ENCODE data around the gene TRIM17. TPM values are rescaled to one million over a fixed set of nuclear protein-coding genes. Genes with fewer than 3 reads are reported as not detected.

The TRIM17 gene, protein sequence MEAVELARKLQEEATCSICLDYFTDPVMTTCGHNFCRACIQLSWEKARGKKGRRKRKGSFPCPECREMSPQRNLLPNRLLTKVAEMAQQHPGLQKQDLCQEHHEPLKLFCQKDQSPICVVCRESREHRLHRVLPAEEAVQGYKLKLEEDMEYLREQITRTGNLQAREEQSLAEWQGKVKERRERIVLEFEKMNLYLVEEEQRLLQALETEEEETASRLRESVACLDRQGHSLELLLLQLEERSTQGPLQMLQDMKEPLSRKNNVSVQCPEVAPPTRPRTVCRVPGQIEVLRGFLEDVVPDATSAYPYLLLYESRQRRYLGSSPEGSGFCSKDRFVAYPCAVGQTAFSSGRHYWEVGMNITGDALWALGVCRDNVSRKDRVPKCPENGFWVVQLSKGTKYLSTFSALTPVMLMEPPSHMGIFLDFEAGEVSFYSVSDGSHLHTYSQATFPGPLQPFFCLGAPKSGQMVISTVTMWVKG
- total RNA-seq: 1 to 10 TPM in 1 of 2 donors, under 1 TPM in 1; 0.38 to 1.9 TPM
- long read RNA-seq, donor 1, partial matches to known transcripts: 0 of 1 reads
- long read RNA-seq, donor 1, other reads (novel, unspliced or antisense): 1 of 1 reads
- long read RNA-seq, donor 2: 0 reads

DNA sequence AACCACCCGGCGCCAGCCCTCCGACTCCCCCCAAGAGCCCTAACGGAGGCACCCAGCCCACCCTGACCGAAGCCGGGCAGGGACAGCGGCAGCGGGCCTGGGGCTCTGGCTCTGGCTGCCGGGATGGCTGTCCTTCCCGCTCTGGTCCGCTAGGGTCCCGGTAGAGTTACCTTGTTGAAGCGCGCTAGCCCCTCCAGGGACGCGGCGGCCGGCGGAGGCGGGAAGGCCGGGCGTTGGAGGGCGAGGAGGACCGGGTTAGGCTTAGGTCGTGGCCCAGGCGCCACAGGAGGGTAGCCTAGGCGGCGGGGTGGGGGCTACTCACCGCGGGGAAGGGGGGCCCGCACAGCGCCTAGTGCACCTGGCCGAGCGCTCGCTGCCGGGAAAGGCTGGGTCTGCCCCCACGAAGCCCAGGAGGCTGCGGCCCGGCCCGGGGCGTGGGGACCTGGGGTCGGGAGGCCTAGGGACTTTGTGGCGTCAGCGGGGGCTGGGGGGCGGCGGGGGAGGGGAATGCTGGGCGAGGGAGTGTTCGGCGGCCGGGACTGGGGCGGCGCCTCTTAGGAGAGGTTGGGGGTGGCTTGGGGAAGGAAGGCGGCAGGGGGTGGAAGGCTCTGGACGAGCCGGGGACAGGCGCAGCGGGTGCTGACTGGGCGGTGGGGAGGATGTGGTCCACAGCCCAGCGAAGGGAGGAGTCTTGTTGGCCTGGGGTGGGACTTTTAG lies at the start of gene TRIM17:
TRIM17 (minus strand) TSS at position 645 of the 717 bp plus-strand sequence. CDS start 1,789 bp downstream, outside the sequence.
- peak; percentile 79 for DNase-seq (ENCODE audit: low spot score)
- intact Hi-C loops (cut with DNase I): loop anchor here in 1 of 2 donors (5.0 kb wide), 1 partner anchor 1126 kb away; no protein-coding TSS in a partner anchor

DNA sequence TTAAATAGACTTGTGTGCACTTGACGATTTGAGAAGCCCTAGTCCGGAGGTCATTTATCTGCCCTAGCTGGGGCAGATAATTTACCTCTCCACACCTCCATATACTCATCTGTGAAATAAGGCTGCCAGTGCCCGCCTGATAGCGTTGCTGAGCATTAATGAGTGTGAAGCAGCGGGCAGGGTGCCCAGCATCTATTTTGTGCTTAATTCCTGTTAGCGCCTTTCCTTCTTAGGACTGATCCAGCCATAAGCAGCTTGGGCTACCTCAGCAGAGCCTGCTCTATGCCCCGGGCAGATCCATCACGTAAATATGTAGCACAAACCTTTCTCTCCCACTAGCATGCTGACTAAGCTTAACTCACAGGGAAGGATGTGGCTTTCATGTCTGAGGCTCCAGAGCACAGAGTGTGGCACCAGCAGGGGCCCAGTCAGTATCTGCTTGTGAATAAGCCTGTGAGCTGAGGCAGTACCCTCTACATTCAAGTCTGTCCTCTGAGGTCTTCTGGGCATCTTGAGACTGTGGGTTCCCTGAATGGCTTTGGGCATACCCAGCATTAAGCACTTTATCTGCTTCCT lies 49.0 kb upstream of the TRIM17 start:
- DNase-seq (ENCODE audit: low spot score): no peak
- intact Hi-C loops (cut with DNase I): no loop called here

DNA sequence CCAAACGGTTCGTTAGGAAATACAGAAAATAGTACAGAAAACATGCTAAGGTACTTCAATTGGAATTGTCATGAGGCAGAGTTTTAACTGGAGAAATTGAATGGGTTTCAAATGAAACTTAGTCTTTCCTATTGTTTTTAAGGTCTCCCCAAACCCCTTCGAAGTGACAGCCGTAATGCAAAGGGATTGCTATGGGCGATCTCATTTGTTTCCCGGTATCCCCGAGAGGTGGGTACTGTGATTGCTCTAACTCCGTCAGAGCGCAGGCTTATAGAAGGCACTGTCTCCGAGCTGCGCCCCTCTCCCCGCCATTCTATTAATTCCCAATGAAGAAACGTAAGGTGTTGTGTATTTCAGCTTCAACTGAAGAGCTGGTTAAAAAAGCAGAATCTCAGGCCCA lies 48.5 kb upstream of the TRIM17 start:
- DNase-seq (ENCODE audit: low spot score): no peak
- intact Hi-C loops (cut with DNase I): no loop called here

DNA sequence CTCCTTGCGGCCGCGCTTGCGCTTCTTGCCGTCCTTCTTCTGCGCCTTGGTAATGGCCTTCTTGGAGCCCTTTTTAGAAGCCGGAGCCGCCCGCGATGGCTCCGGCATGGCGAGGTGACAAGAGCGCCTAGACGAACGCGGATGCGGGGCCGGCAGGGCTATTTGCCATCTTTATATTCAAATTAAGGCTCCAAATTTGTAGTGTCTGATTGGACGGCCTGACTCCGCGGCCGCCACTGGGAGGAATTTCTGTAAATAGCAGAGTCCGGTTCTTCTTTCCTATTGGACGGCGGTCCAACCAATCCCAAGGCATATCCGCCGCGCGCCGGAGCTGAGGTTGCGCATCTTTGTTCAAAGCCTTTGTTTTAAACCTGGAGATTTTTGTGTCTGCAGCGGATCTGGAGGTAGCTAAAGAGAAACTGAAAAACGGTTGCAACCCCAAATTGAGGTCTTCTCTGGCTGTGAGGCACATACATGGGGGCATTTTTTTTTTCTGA lies 47.9 kb upstream of the TRIM17 start:
- intact Hi-C loops (cut with DNase I): no loop called here
- peak; percentile 92 for DNase-seq (ENCODE audit: low spot score)

DNA sequence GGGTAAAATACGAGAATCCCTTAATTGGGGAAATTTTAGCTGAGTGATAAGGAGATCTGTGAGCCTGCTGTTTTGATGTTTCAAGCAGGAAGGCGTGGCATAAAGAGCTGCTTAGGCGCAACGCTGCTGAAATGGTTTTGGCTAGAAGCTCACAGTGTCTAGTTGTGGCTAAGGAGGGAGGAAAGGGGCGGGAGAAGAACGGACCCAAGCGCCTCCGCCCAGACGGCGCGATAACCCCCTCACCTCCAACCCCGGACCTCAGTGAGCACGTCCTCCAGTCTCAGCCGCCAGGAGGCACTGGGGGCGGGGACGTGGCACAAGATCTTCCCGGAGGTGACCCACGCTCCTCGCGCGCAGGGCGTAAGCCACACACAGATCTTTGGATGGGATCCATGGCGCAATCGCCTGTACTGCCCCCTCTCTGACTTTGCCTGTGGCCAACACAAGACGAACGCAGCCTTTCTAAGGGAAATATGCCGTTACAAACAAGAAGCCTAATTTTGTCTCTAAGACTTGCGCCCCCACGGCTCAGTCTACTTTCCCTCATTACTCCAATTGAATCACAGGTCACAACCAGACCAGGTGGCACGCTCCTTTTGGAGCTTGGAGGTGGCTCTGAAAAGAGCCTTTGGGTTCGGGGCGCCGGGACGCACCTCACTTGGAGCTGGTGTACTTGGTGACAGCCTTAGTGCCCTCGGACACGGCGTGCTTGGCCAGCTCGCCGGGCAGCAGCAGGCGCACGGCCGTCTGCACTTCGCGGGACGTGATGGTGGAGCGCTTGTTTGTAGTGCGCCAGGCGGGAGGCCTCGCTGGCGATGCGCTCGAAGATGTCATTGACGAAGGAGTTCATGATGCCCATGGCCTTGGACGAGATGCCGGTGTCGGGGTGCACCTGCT lies 47.1 kb upstream of the TRIM17 start:
- peak; percentile 87 for DNase-seq (ENCODE audit: low spot score)
- intact Hi-C loops (cut with DNase I): no loop called here

DNA sequence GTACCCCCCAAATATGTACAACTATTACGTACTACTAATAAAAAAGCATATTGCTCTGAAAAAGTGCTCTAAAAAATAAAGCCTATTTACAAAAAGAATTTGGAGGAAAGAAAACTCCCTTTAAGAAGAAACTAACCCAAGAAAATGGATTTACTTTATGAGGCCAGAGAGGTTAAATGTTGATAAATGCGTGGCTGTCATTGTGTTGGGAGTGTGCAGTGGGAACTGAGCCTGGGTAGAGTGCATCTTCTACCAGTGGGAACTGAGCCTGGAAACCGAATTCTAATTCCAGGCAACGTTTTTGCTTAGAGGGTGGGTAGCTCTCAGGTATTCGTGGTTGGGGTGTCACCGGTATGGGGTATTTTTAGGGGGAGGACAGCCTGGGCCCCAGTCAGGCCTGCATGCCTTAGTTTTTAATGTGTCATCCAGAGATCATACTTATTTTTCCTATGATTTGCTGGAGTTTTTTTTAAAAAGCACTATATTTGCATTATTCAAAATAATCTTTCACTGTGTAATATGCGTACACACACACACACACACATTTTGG lies 46.4 kb upstream of the TRIM17 start:
- no peak for DNase-seq (ENCODE audit: low spot score)
- intact Hi-C loops (cut with DNase I): no loop called here

DNA sequence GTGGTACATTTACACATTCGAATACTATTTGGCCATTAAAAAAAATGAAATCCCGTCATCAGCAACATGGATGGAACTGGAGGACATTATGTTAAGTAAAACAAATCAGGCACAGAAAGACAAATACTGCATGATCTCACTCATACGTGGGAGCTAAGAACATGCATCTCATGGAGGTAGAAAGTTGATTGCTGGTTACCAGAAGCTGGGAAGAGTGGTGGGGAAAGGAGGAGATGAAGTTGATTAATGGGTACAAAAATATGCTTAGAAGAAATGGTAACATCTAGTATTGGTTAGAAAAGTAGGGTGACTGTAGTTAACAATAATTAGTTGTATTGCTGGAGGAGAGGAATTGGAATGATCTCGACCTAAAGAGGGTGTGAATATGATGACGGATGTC lies 45.9 kb upstream of the TRIM17 start:
- intact Hi-C loops (cut with DNase I): no loop called here

DNA sequence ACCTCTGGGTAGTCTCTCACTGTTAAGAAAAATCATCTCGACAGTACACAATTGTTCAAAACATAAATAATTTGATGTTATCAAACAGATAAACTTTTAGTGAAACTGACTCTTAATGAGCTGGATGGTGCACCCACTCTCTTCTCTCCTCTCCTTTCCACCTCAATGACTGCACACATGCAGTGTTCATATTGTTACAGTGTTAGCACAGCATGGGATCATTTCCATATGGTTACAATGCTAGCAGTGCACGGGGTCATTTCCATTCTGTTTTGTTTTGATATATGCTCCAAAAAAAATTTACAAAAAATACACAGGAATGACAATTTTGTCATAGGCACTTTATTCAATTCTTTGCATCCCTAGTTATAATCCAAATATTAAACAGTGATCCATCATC lies 44.2 kb upstream of the TRIM17 start:
- intact Hi-C loops (cut with DNase I): no loop called here
- DNase-seq (ENCODE audit: low spot score): no peak

More for the DNA sequence above, 45.9 kb upstream of the TRIM17 start:
- DNase-seq (ENCODE audit: low spot score): no peak

DNA sequence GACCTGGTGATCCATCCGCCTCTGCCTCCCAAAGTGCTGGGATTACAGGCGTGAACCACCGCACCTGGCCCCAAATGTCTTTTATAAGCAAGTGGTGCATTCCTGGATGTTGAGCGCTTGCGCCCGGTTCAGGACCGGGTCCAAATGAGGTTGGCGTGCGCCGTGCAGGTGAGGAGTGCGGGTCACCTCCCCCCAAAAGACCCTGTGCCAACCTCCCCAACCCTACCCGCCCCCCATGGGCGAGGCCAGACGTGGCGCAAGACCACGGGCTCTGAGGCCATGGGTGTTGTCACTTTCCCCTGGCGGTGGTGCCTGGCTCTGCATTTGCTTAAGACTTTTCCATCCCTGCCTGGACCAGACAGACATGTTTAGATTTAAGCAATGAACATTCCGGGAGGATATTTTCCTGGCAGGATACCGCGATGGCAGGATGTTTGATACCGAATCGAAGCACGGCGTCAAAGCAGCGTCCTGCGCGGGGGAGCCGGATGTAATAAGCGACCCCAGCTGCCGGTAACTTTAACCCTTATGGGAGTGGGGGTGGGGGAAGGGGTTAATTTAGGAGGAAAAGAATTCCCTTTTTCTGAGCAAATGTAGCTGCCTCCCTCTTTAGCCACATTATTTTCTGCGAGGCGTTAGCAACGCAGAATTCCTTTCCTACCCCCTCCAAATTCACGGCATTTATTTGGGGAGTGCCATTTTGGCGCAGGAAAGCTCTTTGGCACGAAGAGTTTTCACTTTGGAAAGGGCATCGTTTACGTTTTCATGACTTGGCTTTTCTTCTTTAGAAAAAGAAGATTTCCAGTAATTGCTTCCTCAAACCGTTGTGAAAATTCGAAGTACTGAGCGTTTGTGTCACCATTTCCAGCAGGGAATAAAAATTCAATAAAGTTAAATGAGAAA lies 42.7 kb upstream of the TRIM17 start:
- intact Hi-C loops (cut with DNase I): no loop called here
- DNase-seq (ENCODE audit: low spot score): peak; percentile 92

DNA sequence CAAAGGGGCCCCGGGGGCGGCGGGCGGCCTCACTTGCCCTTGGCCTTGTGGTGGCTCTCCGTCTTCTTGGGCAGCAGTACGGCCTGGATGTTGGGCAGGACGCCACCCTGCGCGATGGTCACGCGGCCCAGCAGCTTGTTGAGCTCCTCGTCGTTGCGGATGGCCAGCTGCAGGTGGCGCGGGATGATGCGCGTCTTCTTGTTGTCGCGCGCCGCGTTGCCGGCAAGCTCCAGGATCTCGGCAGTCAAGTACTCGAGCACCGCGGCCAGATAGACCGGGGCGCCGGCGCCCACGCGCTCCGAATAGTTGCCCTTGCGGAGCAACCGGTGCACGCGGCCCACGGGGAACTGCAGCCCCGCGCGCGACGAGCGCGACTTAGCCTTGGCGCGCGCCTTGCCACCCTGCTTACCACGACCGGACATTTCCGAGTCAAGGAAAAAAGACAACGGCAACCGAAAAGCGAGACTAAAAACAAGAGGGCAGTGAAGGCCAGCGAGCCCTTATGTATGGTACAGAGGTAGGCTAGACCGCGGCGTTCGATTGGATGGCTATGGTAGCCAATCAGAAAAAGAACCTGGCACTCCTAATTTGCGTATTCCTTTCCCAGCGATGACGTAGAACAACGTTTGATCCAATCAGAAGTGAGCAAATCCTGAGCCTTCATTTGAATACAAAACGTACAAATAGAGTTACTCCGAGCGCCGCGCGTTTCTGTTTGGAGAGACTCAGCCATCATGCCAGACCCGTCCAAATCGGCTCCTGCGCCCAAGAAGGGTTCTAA lies 40.9 kb upstream of the TRIM17 start:
- DNase-seq (ENCODE audit: low spot score): peak; percentile 94
- intact Hi-C loops (cut with DNase I): no loop called here

DNA sequence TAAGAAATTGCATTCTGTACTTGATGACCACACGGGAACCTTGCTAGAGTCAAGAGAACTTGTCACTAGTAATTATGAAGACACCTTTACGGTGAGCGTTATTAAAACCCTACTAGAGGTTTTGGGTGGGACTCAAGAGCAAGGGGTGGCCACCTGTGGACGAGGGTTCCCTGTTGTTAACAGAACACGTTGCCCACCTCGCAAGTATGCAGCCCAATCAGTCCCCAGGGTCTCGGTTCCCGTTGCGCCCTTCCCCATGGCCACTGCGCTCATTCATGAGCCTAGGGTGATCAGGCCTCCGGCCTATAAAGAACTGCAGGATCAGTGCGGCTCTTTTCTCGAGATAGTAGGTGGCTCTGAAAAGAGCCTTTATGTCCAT lies 40.3 kb upstream of the TRIM17 start:
- intact Hi-C loops (cut with DNase I): no loop called here
- no peak for DNase-seq (ENCODE audit: low spot score)

DNA sequence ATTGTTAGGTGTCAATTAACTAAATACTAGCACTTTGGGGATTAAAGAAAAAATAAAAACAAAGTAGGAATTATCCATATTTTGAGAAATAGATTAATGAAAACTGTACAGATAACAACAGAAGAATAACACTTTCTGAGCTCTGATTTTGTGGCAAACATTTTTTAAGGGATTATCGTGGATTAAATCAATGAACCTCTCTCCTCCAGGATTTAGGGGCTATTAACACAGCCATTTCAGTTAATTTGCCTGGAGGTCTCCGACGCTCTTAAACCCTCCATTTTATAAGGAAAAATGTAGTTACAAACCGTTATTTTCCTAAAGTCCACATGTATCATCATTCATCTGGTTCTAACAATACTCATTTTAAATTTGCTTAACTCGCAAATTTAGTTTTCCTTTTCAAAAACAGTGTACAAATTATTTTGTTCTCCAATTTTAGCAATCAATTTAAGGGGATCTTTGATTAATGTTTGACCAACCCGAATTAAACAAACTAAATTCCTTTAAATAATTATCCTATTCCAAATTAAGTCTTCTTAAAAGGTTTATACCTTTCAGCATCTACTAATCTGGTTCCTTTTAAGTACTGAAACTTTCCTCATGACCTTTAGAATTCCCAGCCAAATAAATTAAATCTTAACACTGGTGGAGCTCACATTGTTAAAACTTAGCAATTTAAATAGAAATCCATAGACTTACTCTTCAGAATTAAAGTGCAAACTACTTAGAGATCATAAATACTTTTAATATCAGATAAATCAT lies 39.8 kb upstream of the TRIM17 start:
- intact Hi-C loops (cut with DNase I): no loop called here
- no peak for DNase-seq (ENCODE audit: low spot score)

DNA sequence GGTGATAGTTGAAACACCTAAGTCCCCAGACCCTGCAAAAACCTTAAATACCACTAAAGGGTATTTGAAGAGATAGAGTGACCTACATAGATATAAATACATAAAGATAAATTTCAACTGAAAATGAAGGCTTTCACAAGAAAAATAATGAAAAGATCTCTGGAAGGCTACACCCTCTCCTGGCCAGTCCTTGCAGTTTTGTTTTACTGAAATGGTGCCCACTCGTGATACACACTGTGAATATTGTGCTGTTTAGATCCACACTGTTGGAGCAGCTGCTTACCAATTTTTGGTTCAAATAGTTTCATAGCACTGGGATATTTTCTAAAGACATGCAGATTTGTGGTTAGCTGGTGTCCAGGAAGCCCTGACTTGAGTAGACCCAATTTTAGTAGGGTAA lies 39.1 kb upstream of the TRIM17 start:
- intact Hi-C loops (cut with DNase I): no loop called here
- DNase-seq (ENCODE audit: low spot score): no peak

DNA sequence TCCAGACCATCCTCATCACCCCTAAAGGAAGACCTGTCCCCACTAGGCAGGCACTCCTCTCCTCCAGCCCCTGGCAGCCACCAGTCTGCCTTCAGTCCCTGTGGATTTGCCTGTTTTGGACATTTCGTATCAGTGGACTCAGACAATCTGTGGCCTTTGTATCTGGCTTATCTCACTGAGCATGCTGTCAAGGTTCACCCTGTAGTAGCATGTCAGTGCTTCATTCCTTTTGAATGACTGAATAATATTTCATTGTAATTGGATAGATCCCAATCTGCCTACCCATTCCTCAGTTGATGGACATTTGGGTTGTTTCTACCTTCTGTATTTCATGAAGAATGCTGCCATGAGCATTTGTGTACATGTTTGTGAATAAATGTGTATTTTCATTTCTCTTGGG lies 37.6 kb upstream of the TRIM17 start:
- DNase-seq (ENCODE audit: low spot score): peak; percentile 3
- intact Hi-C loops (cut with DNase I): no loop called here

DNA sequence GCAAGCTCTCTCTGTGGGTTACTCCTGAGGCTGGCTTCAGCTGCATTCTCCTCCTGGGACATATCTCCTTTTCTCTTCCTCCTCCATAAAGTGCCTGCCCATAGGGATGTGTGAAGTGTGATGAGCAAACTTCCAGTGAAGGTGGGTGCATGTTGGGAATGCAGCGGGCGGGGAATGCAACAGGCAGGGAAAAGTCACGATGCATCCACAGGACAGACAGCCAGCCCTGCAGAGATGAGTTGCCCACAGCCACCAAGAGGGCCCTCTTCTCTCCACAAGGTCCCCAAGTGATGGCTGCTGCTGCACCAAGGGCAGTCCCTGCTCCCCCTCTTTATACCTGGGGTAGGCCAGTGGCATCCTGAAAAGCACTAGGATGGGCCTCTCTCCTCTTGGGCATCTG lies 37.0 kb upstream of the TRIM17 start:
- DNase-seq (ENCODE audit: low spot score): peak; percentile 72
- intact Hi-C loops (cut with DNase I): no loop called here

DNA sequence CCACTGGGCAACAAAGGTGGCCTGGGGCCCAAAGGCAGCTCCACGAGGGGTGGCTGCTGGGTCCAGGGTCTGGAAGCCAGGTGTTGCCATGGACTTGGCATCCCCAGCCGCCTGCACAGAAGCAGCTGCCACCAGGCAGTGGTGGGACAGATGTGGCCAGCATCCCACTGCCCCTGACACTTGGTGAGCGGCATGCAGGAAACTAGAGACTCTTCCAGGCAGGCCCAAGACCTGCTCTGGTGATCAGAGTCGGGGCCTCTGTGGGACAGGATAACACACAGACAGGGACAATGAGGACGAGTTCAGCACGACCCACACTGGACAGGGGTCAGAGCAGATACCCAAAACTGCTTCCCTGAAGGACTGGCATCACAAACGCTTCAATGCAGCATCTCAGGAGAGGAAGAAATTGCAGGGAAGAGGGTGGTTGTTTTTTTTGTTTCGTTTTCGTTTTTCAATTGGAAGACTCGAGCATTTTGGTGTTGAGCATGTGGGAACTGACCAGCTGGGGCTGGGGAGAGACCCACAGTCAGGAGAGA lies 36.4 kb upstream of the TRIM17 start:
- peak; percentile 56 for DNase-seq (ENCODE audit: low spot score)
- intact Hi-C loops (cut with DNase I): no loop called here
